ENCODE results near the gene VENTX.

Gene VENTX

GRCh38 chr10:133247681-133248333 lies 10.2 kb downstream of the VENTX start:
- H3K4me3 ChIP-seq (ENCODE audit: low read depth, low read length) = no peak overlapping the region
- CTCF ChIA-PET = no interaction called here
- POLR2A ChIA-PET = no interaction called here
- no peak for DNase-seq (ENCODE audit: low read depth, low spot score)
- no peak for TF ChIP-seq CTCF (IDR thresholded peaks at IDR 0.05; ENCODE audit: insufficient read depth, low read length, missing control alignments)

- no peak overlapping the region for H3K4me3 ChIP-seq (ENCODE audit: low read depth, low read length)
- ChIA-PET POLR2A (no interaction called here), CTCF (no interaction called here)
- TF ChIP-seq CTCF (IDR thresholded peaks at IDR 0.05; ENCODE audit: insufficient read depth, low read length, missing control alignments) = no peak
- no peak for DNase-seq (ENCODE audit: low read depth, low spot score)
Observed at GRCh38 chr10:133248334-133248715, 10.7 kb downstream of the VENTX start.

- DNase-seq (ENCODE audit: low read depth, low spot score) = no peak
- no peak for TF ChIP-seq CTCF (IDR thresholded peaks at IDR 0.05; ENCODE audit: insufficient read depth, low read length, missing control alignments)
- CTCF ChIA-PET = no interaction called here
- H3K4me3 ChIP-seq (ENCODE audit: low read depth, low read length) = no peak overlapping the region
- POLR2A ChIA-PET = no interaction called here
Observed at GRCh38 chr10:133249094-133249780, 11.6 kb downstream of the VENTX start.

GRCh38 chr10:133249975-133250754 lies 12.5 kb downstream of the VENTX start:
- no peak for DNase-seq (ENCODE audit: low read depth, low spot score)
- ChIA-PET CTCF (no interaction called here), POLR2A (no interaction called here)
- no peak overlapping the region for H3K4me3 ChIP-seq (ENCODE audit: low read depth, low read length)
- TF ChIP-seq CTCF (IDR thresholded peaks at IDR 0.05; ENCODE audit: insufficient read depth, low read length, missing control alignments) = no peak

GRCh38 chr10:133251388-133252222 lies 13.9 kb downstream of the VENTX start:
- no peak overlapping the region for H3K4me3 ChIP-seq (ENCODE audit: low read depth, low read length)
- ChIA-PET POLR2A (no interaction called here), CTCF (no interaction called here)
- no peak for TF ChIP-seq CTCF (IDR thresholded peaks at IDR 0.05; ENCODE audit: insufficient read depth, low read length, missing control alignments)
- no peak for DNase-seq (ENCODE audit: low read depth, low spot score)

- POLR2A ChIA-PET = no interaction called here
- H3K4me3 ChIP-seq (ENCODE audit: low read depth, low read length) = no peak overlapping the region
- no peak for DNase-seq (ENCODE audit: low read depth, low spot score)
- CTCF ChIA-PET = no interaction called here
- TF ChIP-seq CTCF (IDR thresholded peaks at IDR 0.05; ENCODE audit: insufficient read depth, low read length, missing control alignments) = no peak
Observed at GRCh38 chr10:133252223-133252552, 14.5 kb downstream of the VENTX start.
